PFSK-1 (cell line): ENCODE data around the gene ACACA.

Source experiments
- FOXP2 ChIP-seq: optimal IDR thresholded peaks from 2 replicates; pipeline ENCODE3; 2011; ENCODE audit warnings: borderline replicate concordance, control low read depth, inconsistent platforms; ENCODE audit not compliant: insufficient read depth; ENCODE audit errors: extremely low read length, extremely low read depth
- POLR2AphosphoS5 ChIP-seq: IDR thresholded peaks from 2 replicates; pipeline ENCODE4 v1.6.1; 2012; ENCODE audit warnings: low read depth, mild to moderate bottlenecking, control low read depth, low read length, moderate library complexity
- SIN3A ChIP-seq: IDR thresholded peaks from 2 replicates; pipeline ENCODE4 v1.6.1; 2012; ENCODE audit warnings: mild to moderate bottlenecking, low read length, moderate library complexity, borderline replicate concordance; ENCODE audit not compliant: insufficient read depth
- TAF1 ChIP-seq: IDR thresholded peaks from 2 replicates; pipeline ENCODE4 v1.6.1; 2012; ENCODE audit warnings: low read length, control low read depth, borderline replicate concordance; ENCODE audit not compliant: insufficient read depth
- TF ChIP-seq, protein P1 (sequence below), 2 experiments: IDR thresholded peaks; 2 replicates each; pipeline versions ENCODE4 v1.6.1 to v1.8.0; 2011 to 2012; ENCODE audit warnings: low read depth in 2 of 2, low read length in 2 of 2, control low read depth in 1 of 2, inconsistent platforms in 1 of 2, mild to moderate bottlenecking in 1 of 2, moderate library complexity in 1 of 2; ENCODE audit not compliant: insufficient read depth in 1 of 2

Gene ACACA

GRCh38 chr17:37048811-37049210 is 357.8 kb downstream of the ACACA start:
- TF ChIP-seq POLR2AphosphoS5 (no peak), SIN3A (no peak), TAF1 (no peak), FOXP2 (no peak)
- TF ChIP-seq, protein P1, sequence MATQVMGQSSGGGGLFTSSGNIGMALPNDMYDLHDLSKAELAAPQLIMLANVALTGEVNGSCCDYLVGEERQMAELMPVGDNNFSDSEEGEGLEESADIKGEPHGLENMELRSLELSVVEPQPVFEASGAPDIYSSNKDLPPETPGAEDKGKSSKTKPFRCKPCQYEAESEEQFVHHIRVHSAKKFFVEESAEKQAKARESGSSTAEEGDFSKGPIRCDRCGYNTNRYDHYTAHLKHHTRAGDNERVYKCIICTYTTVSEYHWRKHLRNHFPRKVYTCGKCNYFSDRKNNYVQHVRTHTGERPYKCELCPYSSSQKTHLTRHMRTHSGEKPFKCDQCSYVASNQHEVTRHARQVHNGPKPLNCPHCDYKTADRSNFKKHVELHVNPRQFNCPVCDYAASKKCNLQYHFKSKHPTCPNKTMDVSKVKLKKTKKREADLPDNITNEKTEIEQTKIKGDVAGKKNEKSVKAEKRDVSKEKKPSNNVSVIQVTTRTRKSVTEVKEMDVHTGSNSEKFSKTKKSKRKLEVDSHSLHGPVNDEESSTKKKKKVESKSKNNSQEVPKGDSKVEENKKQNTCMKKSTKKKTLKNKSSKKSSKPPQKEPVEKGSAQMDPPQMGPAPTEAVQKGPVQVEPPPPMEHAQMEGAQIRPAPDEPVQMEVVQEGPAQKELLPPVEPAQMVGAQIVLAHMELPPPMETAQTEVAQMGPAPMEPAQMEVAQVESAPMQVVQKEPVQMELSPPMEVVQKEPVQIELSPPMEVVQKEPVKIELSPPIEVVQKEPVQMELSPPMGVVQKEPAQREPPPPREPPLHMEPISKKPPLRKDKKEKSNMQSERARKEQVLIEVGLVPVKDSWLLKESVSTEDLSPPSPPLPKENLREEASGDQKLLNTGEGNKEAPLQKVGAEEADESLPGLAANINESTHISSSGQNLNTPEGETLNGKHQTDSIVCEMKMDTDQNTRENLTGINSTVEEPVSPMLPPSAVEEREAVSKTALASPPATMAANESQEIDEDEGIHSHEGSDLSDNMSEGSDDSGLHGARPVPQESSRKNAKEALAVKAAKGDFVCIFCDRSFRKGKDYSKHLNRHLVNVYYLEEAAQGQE (IDR thresholded peaks at IDR 0.05; ENCODE audit: insufficient read depth in 1 of 2, low read depth in 2 of 2, low read length in 2 of 2): no peak

- TF ChIP-seq, protein P1 (IDR thresholded peaks at IDR 0.05; ENCODE audit: insufficient read depth in 1 of 2, low read depth in 2 of 2, low read length in 2 of 2): 0 out of 4 replicates have a peak, but pooled peaks of 1 of the 2 experiments have one; percentile 19
- TF ChIP-seq POLR2AphosphoS5 (no peak), TAF1 (no peak), SIN3A (no peak), FOXP2 (no peak)
Measured at GRCh38 chr17:37047631-37048104, 359.0 kb downstream of the ACACA start.

GRCh38 chr17:37045351-37045922 is 361.2 kb downstream of the ACACA start:
- no peak for TF ChIP-seq TAF1
- TF ChIP-seq POLR2AphosphoS5: no peak
- no peak for TF ChIP-seq FOXP2
- TF ChIP-seq, protein P1 (IDR thresholded peaks at IDR 0.05; ENCODE audit: insufficient read depth in 1 of 2, low read depth in 2 of 2, low read length in 2 of 2): no peak
- TF ChIP-seq SIN3A: no peak

GRCh38 chr17:37043201-37043600 is 363.4 kb downstream of the ACACA start:
- TF ChIP-seq FOXP2: no peak

- TF ChIP-seq, protein P1 (IDR thresholded peaks at IDR 0.05; ENCODE audit: insufficient read depth in 1 of 2, low read depth in 2 of 2, low read length in 2 of 2): no peak
- TF ChIP-seq POLR2AphosphoS5: no peak
Measured at GRCh38 chr17:37041932-37042331, 364.7 kb downstream of the ACACA start.
